DOHH2 (cell line): ENCODE results near the gene JMJD6.

Experiments used
- CTCF ChIP-seq: fragments of 200-600 bp; sonication (generic); IDR thresholded peaks from one replicate; pipeline ENCODE4 v1.5.1; 2014; ENCODE audit warnings: antibody characterized with exemption, mild to moderate bottlenecking, low read depth, low read length; ENCODE audit not compliant: poor library complexity, severe bottlenecking
- EZH2phosphoT487 ChIP-seq: fragments of 200-600 bp; sonication (generic); IDR thresholded peaks from 2 replicates; pipeline ENCODE4 v1.6.1; 2017; ENCODE audit warnings: borderline replicate concordance, mild to moderate bottlenecking, antibody characterized with exemption, low read length, moderate library complexity, mixed read lengths

GRCh38 chr17:76722279-76722678 is 4.1 kb downstream of the JMJD6 start:
- TF ChIP-seq CTCF (no peak), EZH2phosphoT487 (no peak)
